Measurements from ENCODE around the gene CEP85L.
A peak's percentile ranks its signal among the peaks of the same experiment; 100 is the strongest.

The CEP85L gene

DNA sequence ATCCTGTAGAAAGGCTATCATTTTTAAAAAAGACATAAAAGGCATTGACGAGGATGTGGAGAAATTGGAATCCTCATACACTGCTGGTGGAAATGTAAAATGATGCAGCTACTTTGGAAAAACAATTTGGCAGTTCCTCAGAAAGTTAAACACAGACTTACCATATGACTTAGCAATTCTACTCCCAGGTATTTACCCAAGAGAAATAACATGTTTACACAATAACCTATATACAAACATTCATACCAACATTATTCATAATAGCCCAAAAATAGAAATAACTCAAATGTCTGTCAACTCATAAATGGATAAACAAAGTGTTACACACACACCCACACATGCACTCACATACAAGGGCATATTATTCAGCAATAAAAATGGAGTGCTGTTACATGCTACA, 23.4 kb upstream of the CEP85L start:
- TF ChIP-seq, protein P1, sequence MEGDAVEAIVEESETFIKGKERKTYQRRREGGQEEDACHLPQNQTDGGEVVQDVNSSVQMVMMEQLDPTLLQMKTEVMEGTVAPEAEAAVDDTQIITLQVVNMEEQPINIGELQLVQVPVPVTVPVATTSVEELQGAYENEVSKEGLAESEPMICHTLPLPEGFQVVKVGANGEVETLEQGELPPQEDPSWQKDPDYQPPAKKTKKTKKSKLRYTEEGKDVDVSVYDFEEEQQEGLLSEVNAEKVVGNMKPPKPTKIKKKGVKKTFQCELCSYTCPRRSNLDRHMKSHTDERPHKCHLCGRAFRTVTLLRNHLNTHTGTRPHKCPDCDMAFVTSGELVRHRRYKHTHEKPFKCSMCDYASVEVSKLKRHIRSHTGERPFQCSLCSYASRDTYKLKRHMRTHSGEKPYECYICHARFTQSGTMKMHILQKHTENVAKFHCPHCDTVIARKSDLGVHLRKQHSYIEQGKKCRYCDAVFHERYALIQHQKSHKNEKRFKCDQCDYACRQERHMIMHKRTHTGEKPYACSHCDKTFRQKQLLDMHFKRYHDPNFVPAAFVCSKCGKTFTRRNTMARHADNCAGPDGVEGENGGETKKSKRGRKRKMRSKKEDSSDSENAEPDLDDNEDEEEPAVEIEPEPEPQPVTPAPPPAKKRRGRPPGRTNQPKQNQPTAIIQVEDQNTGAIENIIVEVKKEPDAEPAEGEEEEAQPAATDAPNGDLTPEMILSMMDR (IDR thresholded peaks at IDR 0.05) = no peak
- TF ChIP-seq ZFX (IDR thresholded peaks at IDR 0.05; ENCODE audit: borderline replicate concordance) = no peak
- H3K27ac ChIP-seq = 0 out of 2 replicates have a peak overlapping the region, but pooled peaks have one; percentile 22

DNA sequence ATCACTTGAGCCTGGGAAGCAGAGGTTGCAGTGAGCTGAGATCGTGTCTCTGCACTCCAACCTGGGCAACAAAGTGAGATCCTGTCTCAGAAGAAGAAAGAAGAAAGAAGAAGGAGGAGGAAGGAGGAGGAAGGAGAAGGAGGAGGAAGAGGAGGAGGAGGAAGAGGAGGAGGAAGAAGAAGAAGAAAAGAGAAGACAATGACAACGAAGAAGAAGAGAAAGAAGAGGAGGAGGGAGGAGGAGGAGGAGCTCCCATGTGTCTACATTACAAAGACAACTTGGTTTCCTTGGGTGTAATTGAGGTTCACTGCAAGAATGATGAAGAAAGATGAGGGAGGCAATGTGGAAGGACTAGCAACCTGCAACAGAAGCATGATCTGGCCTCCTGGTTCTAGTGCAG, 21.3 kb upstream of the CEP85L start:
- no peak overlapping the region for H3K27ac ChIP-seq
- TF ChIP-seq ZFX (IDR thresholded peaks at IDR 0.05; ENCODE audit: borderline replicate concordance) = no peak

DNA sequence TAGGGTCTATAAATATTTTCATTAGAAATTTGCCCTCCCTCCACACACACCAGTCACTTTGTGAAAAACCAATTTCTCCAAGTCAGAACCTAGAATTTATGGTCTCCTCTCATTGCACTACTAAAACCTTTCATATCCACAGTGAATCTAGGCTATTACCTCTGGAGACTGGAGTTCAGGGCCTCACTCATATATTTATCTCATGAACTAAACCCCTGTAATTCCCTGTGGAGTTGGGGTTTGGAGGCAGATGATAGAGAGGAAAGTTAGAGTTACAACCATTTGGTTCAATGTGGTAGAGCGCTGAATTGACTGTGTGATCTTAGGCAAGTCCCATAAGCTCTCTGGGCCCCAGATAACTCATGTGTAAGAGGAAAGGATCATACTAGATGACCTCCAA, 18.2 kb upstream of the CEP85L start:
- TF ChIP-seq, protein P1 (IDR thresholded peaks at IDR 0.05) = no peak
- TF ChIP-seq ZFX (IDR thresholded peaks at IDR 0.05; ENCODE audit: borderline replicate concordance) = no peak
- no peak overlapping the region for H3K27ac ChIP-seq

DNA sequence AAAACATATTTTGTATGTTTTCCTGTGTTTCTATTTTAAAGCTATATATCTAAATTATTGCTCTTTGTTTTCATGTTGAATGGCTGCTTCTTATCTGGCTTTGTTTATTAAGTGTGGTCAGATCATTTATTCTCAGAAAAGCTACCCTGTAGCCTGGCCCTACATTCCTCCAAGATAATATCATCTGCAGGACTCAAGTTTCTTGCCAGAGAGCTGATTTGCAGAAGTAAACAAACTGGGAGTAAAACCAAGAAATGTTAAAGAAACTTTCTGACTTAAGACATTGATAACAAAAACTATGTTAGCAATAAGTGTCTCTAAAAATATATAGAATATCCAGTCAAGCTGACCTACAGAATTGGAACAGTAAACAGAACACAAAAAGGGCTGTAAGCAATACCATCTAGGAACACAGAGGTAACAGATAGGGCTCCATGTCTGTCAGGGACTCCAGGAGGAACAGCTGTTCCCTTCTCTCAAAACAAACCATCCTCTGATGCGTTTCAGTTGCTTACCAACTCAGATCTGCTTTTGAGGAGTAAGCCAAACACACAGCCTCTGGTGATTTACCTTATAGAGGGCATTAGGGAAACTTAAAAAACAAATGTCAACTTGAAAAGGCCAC, 17.5 kb upstream of the CEP85L start:
- H3K27ac ChIP-seq = no peak overlapping the region
- no peak for TF ChIP-seq ZFX (IDR thresholded peaks at IDR 0.05; ENCODE audit: borderline replicate concordance)
- TF ChIP-seq, protein P1 (IDR thresholded peaks at IDR 0.05) = no peak

DNA sequence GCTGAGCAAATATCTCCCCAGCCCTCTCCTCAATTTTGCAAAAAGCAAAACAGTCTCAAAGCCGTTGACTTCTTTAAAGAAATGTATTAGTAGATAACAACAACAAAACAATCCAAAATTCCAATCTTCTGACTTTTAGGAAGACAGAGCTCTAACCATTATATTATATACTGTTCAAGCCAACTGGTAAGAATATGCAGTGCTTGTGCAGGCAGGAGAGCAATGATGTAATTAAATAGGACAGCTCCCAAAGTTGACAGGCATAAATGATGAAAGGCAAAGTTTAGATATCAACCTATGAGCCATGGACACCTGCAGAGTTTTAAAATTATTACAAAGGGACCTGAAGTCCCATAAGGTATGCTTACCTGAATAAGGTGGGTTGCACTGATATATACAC, 16.6 kb upstream of the CEP85L start:
- TF ChIP-seq, protein P1 (IDR thresholded peaks at IDR 0.05) = no peak
- H3K27ac ChIP-seq = no peak overlapping the region

DNA sequence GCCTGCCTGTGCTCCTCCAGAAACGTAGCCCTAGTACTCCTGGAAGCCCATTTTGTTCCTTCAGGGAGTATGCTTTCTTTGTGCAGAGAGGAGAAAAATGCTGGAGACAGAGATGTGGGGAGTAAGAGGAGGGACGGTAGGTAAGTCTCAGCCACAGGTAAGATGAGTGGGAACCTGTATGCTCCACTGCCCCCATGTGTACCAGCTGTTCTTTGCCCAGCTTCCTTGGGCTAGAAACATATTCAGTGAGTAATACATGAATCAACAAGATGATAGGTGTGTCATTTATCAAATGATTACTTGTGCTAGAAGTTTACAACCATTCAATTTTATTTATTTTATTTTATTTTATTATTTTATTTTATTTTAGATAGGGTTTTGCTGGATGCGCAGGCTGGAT, 13.6 kb upstream of the CEP85L start:
- TF ChIP-seq, protein P1 (IDR thresholded peaks at IDR 0.05) = no peak
- TF ChIP-seq ZFX (IDR thresholded peaks at IDR 0.05; ENCODE audit: borderline replicate concordance) = no peak
- no peak overlapping the region for H3K27ac ChIP-seq

DNA sequence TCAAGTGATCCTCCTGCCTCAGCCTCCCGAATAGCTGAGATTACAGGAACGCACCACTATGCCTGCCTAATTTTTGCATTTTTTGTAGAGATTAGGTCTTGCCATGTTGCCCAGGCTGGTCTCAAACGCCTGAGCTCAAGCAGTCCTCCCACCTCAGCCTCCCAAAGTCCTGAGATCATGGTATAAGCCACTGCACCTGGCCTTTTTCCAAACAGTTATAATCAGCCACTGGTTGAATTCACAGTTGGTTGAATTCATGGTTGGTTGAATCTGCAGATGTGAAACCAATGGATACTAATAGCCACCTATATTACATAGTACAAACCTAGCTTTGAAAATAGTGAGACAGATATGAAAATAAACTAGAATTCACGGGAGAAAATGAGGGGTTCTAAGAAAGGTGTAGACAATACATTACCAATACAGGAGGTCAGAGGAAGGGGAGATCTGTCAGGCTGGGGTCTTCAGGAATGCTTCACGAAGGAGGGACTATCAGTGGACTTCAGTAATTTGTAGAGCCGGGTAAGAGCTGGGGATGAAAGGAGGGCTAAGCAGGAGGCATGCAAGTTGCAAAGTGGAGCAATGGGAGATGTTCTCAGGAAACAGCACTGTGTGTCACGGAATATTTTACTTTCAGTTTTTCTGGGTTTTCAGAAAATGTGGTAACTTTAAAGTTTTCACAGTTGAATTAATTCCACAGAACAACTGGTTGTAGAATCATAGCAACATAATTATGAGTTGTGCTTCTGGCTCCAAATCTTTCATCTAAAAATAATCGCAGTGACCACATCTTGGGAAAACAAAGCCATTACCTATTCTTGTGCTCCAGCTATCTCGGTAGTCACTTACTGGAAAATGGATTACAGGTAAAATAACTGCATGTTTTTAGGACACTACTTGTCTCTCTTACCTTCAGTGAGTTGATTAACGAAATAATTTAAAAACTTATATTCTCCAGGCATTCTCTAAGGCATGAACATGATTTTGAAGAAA, 12.9 kb upstream of the CEP85L start:
- no peak overlapping the region for H3K27ac ChIP-seq
- TF ChIP-seq, protein P1 (IDR thresholded peaks at IDR 0.05) = no peak
- no peak for TF ChIP-seq ZFX (IDR thresholded peaks at IDR 0.05; ENCODE audit: borderline replicate concordance)
